Gastroesophageal sphincter (tissue), 3 donors: ENCODE measurements around the gene POC1A.

Experiments
- EP300 ChIP-seq: sonication (generic); formaldehyde crosslinking; IDR thresholded peaks from one replicate; pipeline ENCODE4 v1.6.1; 2017; ENCODE audit warnings: antibody characterized with exemption, mild to moderate bottlenecking
- POLR2A ChIP-seq, 2 donors: fragments of 450-650 bp; IDR thresholded peaks; one replicate each; pipeline ENCODE4 v1.6.1; 2017; ENCODE audit warnings: antibody characterized with exemption in 2 of 2, mild to moderate bottlenecking in 2 of 2, moderate library complexity in 1 of 2
- POLR2AphosphoS5 ChIP-seq: sonication (generic); formaldehyde crosslinking; IDR thresholded peaks from one replicate; pipeline ENCODE4 v1.6.1; 2017; ENCODE audit warnings: antibody characterized with exemption
- TF ChIP-seq, protein P1 (sequence below), 4 experiments: fragments of 200-600 bp in 2 of 4; fragments of 450-650 bp in 2 of 4; sonication (generic) in 1 of 4; IDR thresholded peaks; one replicate each; pipeline ENCODE4 v1.5.1; 2017 to 2019; ENCODE audit warnings: antibody characterized with exemption in 4 of 4, mild to moderate bottlenecking in 2 of 4, moderate library complexity in 2 of 4

- TF ChIP-seq POLR2A (IDR thresholded peaks at IDR 0.05) (no peak), POLR2AphosphoS5 (no peak), EP300 (no peak)
- TF ChIP-seq, protein P1, sequence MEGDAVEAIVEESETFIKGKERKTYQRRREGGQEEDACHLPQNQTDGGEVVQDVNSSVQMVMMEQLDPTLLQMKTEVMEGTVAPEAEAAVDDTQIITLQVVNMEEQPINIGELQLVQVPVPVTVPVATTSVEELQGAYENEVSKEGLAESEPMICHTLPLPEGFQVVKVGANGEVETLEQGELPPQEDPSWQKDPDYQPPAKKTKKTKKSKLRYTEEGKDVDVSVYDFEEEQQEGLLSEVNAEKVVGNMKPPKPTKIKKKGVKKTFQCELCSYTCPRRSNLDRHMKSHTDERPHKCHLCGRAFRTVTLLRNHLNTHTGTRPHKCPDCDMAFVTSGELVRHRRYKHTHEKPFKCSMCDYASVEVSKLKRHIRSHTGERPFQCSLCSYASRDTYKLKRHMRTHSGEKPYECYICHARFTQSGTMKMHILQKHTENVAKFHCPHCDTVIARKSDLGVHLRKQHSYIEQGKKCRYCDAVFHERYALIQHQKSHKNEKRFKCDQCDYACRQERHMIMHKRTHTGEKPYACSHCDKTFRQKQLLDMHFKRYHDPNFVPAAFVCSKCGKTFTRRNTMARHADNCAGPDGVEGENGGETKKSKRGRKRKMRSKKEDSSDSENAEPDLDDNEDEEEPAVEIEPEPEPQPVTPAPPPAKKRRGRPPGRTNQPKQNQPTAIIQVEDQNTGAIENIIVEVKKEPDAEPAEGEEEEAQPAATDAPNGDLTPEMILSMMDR (IDR thresholded peaks at IDR 0.05) = no peak
Measured at GRCh38 chr3:52183786-52184445, 29.7 kb upstream of the POC1A start.
